ENCODE results near the gene KMO.

The KMO gene

GRCh38 chr1:241542199-241542907 lies 10.2 kb downstream of the KMO start:
- DNase-seq, result no peak

GRCh38 chr1:241548008-241548407 lies 15.8 kb downstream of the KMO start:
- no peak for DNase-seq

GRCh38 chr1:241550318-241550717 lies 18.1 kb downstream of the KMO start:
- no peak for DNase-seq

GRCh38 chr1:241551759-241552638 lies 19.8 kb downstream of the KMO start:
- peak; percentile 33 for DNase-seq

GRCh38 chr1:241553886-241554592 lies 21.9 kb downstream of the KMO start:
- no peak for DNase-seq

- no peak for DNase-seq
Observed at GRCh38 chr1:241555526-241555925, 23.3 kb downstream of the KMO start.

GRCh38 chr1:241557031-241557430 lies 24.9 kb downstream of the KMO start:
- DNase-seq, result no peak

- no peak for DNase-seq
Observed at GRCh38 chr1:241557551-241558193, 25.5 kb downstream of the KMO start.

GRCh38 chr1:241560146-241560848 lies 28.1 kb downstream of the KMO start:
- DNase-seq, result no peak

GRCh38 chr1:241560849-241561187 lies 28.6 kb downstream of the KMO start:
- no peak for DNase-seq

GRCh38 chr1:241569848-241570247 lies 37.7 kb downstream of the KMO start:
- DNase-seq, result no peak

GRCh38 chr1:241574154-241574553 lies 42.0 kb downstream of the KMO start:
- no peak for DNase-seq

- no peak for DNase-seq
Observed at GRCh38 chr1:241579434-241579833, 47.3 kb downstream of the KMO start.

GRCh38 chr1:241582921-241583321 lies 50.7 kb downstream of the KMO start:
- no peak for DNase-seq

- no peak for DNase-seq
Observed at GRCh38 chr1:241586905-241587512, 54.8 kb downstream of the KMO start.

GRCh38 chr1:241589521-241589920 lies 57.3 kb downstream of the KMO start:
- no peak for DNase-seq

- DNase-seq, result no peak
Observed at GRCh38 chr1:241590719-241591118, 58.5 kb downstream of the KMO start.

GRCh38 chr1:241591317-241591716 lies 59.1 kb downstream of the KMO start:
- no peak for DNase-seq

- DNase-seq, result no peak
Observed at GRCh38 chr1:241591736-241592135, 59.6 kb downstream of the KMO start.

GRCh38 chr1:241592273-241592958 lies 60.2 kb downstream of the KMO start:
- DNase-seq, result no peak

- no peak for DNase-seq
Observed at GRCh38 chr1:241593186-241593585, 61.0 kb downstream of the KMO start.

GRCh38 chr1:241596633-241597032 lies 64.5 kb downstream of the KMO start:
- no peak for DNase-seq
